Measurements from ENCODE around the gene DAZAP1.

DAZAP1 gene

DNA sequence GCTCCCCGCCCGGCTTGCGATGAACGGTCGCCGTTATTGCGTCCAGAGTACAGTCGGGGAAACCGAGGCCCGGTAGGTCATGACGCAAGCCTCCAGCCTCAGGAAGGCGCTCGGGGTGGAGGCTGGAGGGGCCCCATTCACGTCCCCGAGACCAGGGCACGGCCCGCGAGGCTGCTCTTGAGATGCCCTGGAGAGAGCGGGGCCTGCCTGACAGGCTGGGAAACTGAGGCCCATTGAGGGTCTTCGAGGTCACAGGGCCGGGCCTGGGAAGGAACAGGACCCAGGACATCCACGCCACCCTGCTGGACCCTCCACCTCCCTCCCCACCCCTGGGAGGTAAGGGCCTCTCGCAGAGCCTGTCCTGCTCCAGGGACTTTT is 23.3 kb upstream of the DAZAP1 start:
- no peak for DNase-seq (ENCODE audit: low read depth)
- peak overlapping the region; percentile 100 for H3K4me3 ChIP-seq (ENCODE audit: low read depth, low read length)
- TF ChIP-seq, protein P1, sequence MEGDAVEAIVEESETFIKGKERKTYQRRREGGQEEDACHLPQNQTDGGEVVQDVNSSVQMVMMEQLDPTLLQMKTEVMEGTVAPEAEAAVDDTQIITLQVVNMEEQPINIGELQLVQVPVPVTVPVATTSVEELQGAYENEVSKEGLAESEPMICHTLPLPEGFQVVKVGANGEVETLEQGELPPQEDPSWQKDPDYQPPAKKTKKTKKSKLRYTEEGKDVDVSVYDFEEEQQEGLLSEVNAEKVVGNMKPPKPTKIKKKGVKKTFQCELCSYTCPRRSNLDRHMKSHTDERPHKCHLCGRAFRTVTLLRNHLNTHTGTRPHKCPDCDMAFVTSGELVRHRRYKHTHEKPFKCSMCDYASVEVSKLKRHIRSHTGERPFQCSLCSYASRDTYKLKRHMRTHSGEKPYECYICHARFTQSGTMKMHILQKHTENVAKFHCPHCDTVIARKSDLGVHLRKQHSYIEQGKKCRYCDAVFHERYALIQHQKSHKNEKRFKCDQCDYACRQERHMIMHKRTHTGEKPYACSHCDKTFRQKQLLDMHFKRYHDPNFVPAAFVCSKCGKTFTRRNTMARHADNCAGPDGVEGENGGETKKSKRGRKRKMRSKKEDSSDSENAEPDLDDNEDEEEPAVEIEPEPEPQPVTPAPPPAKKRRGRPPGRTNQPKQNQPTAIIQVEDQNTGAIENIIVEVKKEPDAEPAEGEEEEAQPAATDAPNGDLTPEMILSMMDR (IDR thresholded peaks at IDR 0.05; ENCODE audit: control insufficient read depth, extremely low read depth, insufficient read depth) = no peak

DNA sequence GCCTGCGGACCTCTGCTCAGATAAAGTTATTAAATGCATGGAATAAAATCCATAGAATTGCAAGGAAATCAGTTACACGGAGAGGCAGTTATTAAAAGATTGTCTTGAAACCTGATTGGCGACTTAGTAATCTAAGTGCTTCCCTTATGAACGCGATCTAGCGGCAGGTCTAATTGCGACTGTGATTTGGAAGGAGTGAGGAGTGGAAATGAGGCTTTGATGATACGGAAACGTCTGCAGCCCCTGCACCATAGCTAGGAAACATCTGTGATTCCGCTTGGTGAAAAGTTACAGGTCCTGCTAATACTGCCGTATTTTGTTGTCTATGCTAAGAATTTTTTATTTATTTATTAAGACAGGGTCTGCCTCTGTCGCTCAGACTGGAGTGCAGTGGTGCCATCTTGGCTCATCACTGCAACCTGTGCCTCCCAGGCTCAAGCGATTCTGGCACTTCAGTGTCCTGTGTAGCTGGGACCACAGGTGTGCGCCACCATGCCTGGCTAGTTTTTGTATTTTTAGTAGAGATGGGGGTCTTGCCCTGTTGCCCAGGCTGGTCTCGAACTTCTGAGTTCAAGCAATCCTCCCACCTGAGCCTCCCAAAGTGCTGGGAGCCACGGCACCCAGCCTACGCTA is 22.8 kb upstream of the DAZAP1 start:
- DNase-seq (ENCODE audit: low read depth) = no peak
- TF ChIP-seq, protein P1 (IDR thresholded peaks at IDR 0.05; ENCODE audit: control insufficient read depth, extremely low read depth, insufficient read depth) = no peak

GRCh38 chr19:1385816-1386215 is 21.6 kb upstream of the DAZAP1 start:
- H3K4me3 ChIP-seq (ENCODE audit: low read depth, low read length) = no peak overlapping the region
- TF ChIP-seq, protein P1 (IDR thresholded peaks at IDR 0.05; ENCODE audit: control insufficient read depth, extremely low read depth, insufficient read depth) = no peak
- DNase-seq (ENCODE audit: low read depth) = no peak

More for the DNA sequence above, 22.8 kb upstream of the DAZAP1 start:
- H3K4me3 ChIP-seq (ENCODE audit: low read depth, low read length) = peak overlapping the region; percentile 100

GRCh38 chr19:1386945-1387683 is 20.3 kb upstream of the DAZAP1 start:
- no peak overlapping the region for H3K4me3 ChIP-seq (ENCODE audit: low read depth, low read length)
- TF ChIP-seq, protein P1 (IDR thresholded peaks at IDR 0.05; ENCODE audit: control insufficient read depth, extremely low read depth, insufficient read depth) = no peak
- no peak for DNase-seq (ENCODE audit: low read depth)

DNA sequence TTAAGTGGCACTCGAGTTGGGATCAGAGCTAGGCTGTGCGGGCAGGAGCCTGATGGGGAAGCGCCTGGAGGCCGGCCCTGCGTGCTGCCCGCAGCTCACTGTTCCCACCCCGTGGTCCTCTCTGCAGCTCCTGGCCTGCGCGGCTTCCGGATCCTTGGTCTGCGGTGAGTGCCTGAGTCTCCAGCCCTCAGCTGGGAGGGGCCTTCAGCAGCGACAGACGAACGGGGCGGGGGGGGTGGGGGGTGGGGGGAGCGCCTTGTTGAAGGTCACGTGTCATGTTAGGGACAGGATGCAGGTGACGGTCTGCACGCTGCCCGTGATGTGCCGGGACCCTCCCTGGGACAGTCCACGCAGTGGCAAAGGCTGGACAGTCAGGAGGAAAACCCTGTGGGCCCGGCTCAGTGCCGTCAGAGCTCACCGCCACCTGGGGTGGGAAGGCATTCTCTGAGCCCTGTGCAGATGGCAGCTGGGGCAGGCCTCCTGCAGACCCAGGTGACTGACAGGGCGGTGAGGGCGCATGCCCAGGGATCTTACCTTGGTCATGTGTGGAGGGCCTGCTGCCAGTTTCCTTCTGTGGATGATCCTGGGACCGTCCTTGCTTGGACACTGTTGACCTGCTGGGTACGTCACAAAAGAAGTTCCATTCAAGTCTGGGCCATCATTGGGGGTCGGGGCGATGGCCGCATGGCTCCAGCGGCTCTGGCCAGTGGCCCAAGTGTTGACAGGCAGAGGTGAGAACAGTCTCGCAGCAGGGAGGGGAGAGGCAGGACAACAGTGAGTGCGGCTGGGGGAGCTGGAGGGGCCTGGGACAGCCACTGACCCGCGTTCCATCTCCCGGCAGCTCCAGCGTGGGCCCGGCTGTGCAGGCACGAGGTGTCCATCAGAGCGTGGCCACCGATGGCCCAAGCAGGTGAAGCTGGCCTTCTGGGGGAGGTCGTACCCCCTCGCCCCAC is 19.4 kb upstream of the DAZAP1 start:
- TF ChIP-seq, protein P1 (IDR thresholded peaks at IDR 0.05; ENCODE audit: control insufficient read depth, extremely low read depth, insufficient read depth) = no peak
- H3K4me3 ChIP-seq (ENCODE audit: low read depth, low read length) = no peak overlapping the region
- DNase-seq (ENCODE audit: low read depth) = no peak

- TF ChIP-seq, protein P1 (IDR thresholded peaks at IDR 0.05; ENCODE audit: control insufficient read depth, extremely low read depth, insufficient read depth) = no peak
- H3K4me3 ChIP-seq (ENCODE audit: low read depth, low read length) = no peak overlapping the region
- DNase-seq (ENCODE audit: low read depth) = no peak
These were observed 18.8 kb upstream of the DAZAP1 start for GRCh38 chr19:1388637-1389026.

Measured in LNCaP clone FGC (cell line).